HCT116 (cell line): ENCODE results near the gene KNSTRN. TPM values are rescaled to one million over a fixed set of nuclear protein-coding genes. Genes with fewer than 3 reads are reported as not detected.

Experiments used
- ATAC-seq: fragments of 200-7000 bp; cut with Tn5 transposase; 2 replicates; pipeline ENCODE4 v1.9.1; 2020; ENCODE audit warnings: mild to moderate bottlenecking, moderate library complexity
- BruUV-seq: library from RNA; stranded (reverse); fragments of 400-500 nt; replicated peaks from 2 replicates; lab custom pipeline; 2021; lab: Mats Ljungman, UMichigan
- CTCF ChIA-PET: fragments of 300-600 bp; sonication (Branson Sonifier 250); formaldehyde crosslinking; loops from one replicate; lab custom pipeline; 2021; ENCODE audit warnings: antibody characterized with exemption; lab: Charles Lee
- POLR2A ChIA-PET: fragments of 300-600, 350-600 bp; sonication (Branson Sonifier 250); formaldehyde crosslinking; loops from one replicate; lab custom pipeline; 2021; ENCODE audit warnings: antibody characterized with exemption; lab: Charles Lee
- RAD21 ChIA-PET, 2 experiments: fragments of 300-600 bp; sonication (Branson Sonifier 250); formaldehyde crosslinking; loops; one replicate each; lab custom pipeline; 2023; ENCODE audit warnings: low total read pairs in 2 of 2; ENCODE audit not compliant: uncharacterized antibody in 2 of 2, unreplicated experiment in 2 of 2, low non-redundant PET in 1 of 2; lab: Charles Lee
- DNase-seq: peaks from one replicate; pipeline ENCODE4 v3.0.0-alpha.2; 2010; ENCODE audit warnings: low read depth, low spot score
- H2AFZ ChIP-seq: fragments of 200-600 bp; shearing (Covaris generic), sonication (generic); 2 replicates; pipeline ENCODE4 v1.6.1; 2017; ENCODE audit warnings: low read depth, mixed run types, mixed read lengths, antibody characterized with exemption, low read length; ENCODE audit not compliant: poor library complexity, severe bottlenecking
- H3K27ac ChIP-seq: 2 replicates; pipeline ENCODE4 v1.5.1; 2012; ENCODE audit warnings: low read depth, low read length
- H3K27me3 ChIP-seq: fragments of 200-600 bp; sonication (generic); 2 replicates; pipeline ENCODE4 v1.6.1; 2016; ENCODE audit warnings: mixed run types, low read length, mixed read lengths; ENCODE audit not compliant: insufficient read depth
- H3K36me3 ChIP-seq, 2 experiments: fragments of 200-500 bp in 1 of 2; fragments of 200-600 bp in 1 of 2; sonication (Bioruptor generic) in 1 of 2; sonication (generic) in 1 of 2; 2 replicates each; pipeline versions ENCODE4 v1.5.1 to v1.6.1; 2014 to 2016; ENCODE audit warnings: low read length in 2 of 2, inconsistent platforms in 1 of 2, mixed read lengths in 1 of 2, mixed run types in 1 of 2; ENCODE audit not compliant: insufficient read depth in 2 of 2, control insufficient read depth in 1 of 2
- H3K4me1 ChIP-seq, 2 experiments: fragments of 200-600 bp in 1 of 2; sonication (generic) in 1 of 2; 2 replicates each; pipeline versions ENCODE4 v1.5.1 to v1.6.1; 2012 to 2017; ENCODE audit warnings: low read length in 2 of 2, inconsistent platforms in 1 of 2, mild to moderate bottlenecking in 1 of 2, mixed read lengths in 1 of 2, mixed run types in 1 of 2, moderate library complexity in 1 of 2; ENCODE audit not compliant: insufficient read depth in 2 of 2, control insufficient read depth in 1 of 2
- H3K4me2 ChIP-seq: fragments of 200-600 bp; sonication (generic); 2 replicates; pipeline ENCODE4 v1.6.1; 2017; ENCODE audit warnings: mixed run types, low read length, mixed read lengths
- H3K4me3 ChIP-seq, 2 experiments: fragments of 200-600 bp in 1 of 2; sonication (generic) in 1 of 2; replicated peaks in 1 of 2; 2 replicates each; pipeline ENCODE4 v1.5.1; 2011 to 2016; ENCODE audit warnings: low read length in 2 of 2, control low read depth in 1 of 2, low read depth in 1 of 2, mild to moderate bottlenecking in 1 of 2, mixed read lengths in 1 of 2, mixed run types in 1 of 2
- H3K79me2 ChIP-seq: fragments of 200-600 bp; sonication (generic); 2 replicates; pipeline ENCODE4 v1.6.1; 2017; ENCODE audit warnings: mild to moderate bottlenecking, mixed run types, low read length, moderate library complexity, mixed read lengths; ENCODE audit not compliant: insufficient read depth
- H3K9ac ChIP-seq: fragments of 200-600 bp; sonication (generic); 2 replicates; pipeline ENCODE4 v1.6.1; 2016; ENCODE audit warnings: low read length, mixed read lengths
- H3K9me2 ChIP-seq: fragments of 200-600 bp; sonication (generic), shearing (Covaris generic); 2 replicates; pipeline ENCODE4 v1.6.1; 2017; ENCODE audit warnings: mixed run types, mild to moderate bottlenecking, moderate library complexity; ENCODE audit not compliant: insufficient read depth
- H3K9me3 ChIP-seq, 2 experiments: fragments of 200-500 bp in 1 of 2; fragments of 200-600 bp in 1 of 2; sonication (Bioruptor generic) in 1 of 2; sonication (generic) in 1 of 2; 2 replicates each; pipeline ENCODE4 v1.6.1; 2014 to 2017; ENCODE audit warnings: low read length in 2 of 2, mixed read lengths in 2 of 2, inconsistent platforms in 1 of 2, low read depth in 1 of 2, mild to moderate bottlenecking in 1 of 2, mixed run types in 1 of 2, moderate library complexity in 1 of 2; ENCODE audit not compliant: control insufficient read depth in 1 of 2, insufficient read depth in 1 of 2
- H4K20me1 ChIP-seq: fragments of 200-600 bp; sonication (generic), shearing (Covaris generic); 2 replicates; pipeline ENCODE4 v1.6.1; 2017; ENCODE audit warnings: mixed run types, mild to moderate bottlenecking, moderate library complexity; ENCODE audit not compliant: insufficient read depth
- CTCF ChIP-seq, 3 experiments: fragments of 200-600 bp in 1 of 3; sonication (generic) in 1 of 3; IDR thresholded peaks in 2 of 3; conservative IDR thresholded peaks in 1 of 3; 2 replicates each; pipeline ENCODE4 v1.5.1; 2012 to 2017; ENCODE audit warnings: low read depth in 2 of 3, low read length in 2 of 3, antibody characterized with exemption in 1 of 3, borderline replicate concordance in 1 of 3, control low read depth in 1 of 3, mild to moderate bottlenecking in 1 of 3, mixed read lengths in 1 of 3, mixed run types in 1 of 3, moderate library complexity in 1 of 3; ENCODE audit not compliant: insufficient read depth in 1 of 3
- EZH2phosphoT487 ChIP-seq: fragments of 200-600 bp; IDR thresholded peaks from 2 replicates; pipeline ENCODE4 v1.6.1; 2018; ENCODE audit warnings: antibody characterized with exemption, borderline replicate concordance
- intact Hi-C: fragments of 100-400 bp; cut with micrococcal nuclease; formaldehyde crosslinking; loops from 2 replicates; pipeline ENCODE4 v1.10.0; 2022
- total RNA-seq: library from RNA; stranded (reverse); gene quantifications from one replicate; pipeline ENCODE4 v1.2.1, GENCODE V29; 2021; ENCODE audit not compliant: unreplicated experiment
- TF ChIP-seq, protein P1 (sequence below): IDR thresholded peaks from 2 replicates; pipeline ENCODE4 v1.6.1; 2012; ENCODE audit warnings: low read depth

KNSTRN gene
- total RNA-seq, 1 experiment from 2014 or later: 84.1 TPM

GRCh38 chr15:40334541-40334940 is 48.0 kb upstream of the KNSTRN start:
- Histone ChIP-seq H4K20me1 (no peaks in the 10 kb centered on the region), H3K27ac (no peak overlapping the region), H3K4me2 (no peak overlapping the region), H3K4me1 (peaks cover 22 to 25% of the 10 kb centered on the region in 2 experiments), H3K9me3 (no peaks in the 10 kb centered on the region), H3K36me3 (peaks cover 0 to 7% of the 10 kb centered on the region in 2 experiments; a peak in 1 of 4 replicates), H3K9ac (no peak overlapping the region), H3K27me3 (no peaks in the 10 kb centered on the region), H3K79me2 (peaks cover under 1% of the 10 kb centered on the region; the same call in 1 of the 2 replicates), H2AFZ (no peak overlapping the region), H3K4me3 (no peak overlapping the region), H3K9me2 (no peaks in the 10 kb centered on the region)
- BruUV-seq: no TSS peak
- RAD21 ChIA-PET: no interaction called here
- intact Hi-C loops: no loop called here
- ATAC-seq (no peak), DNase-seq (no peak)
- no peak for TF ChIP-seq CTCF (IDR thresholded peaks at IDR 0.05 in 2 of 3, conservative IDR thresholded peaks at IDR 0.05 in 1 of 3; ENCODE audit: borderline replicate concordance in 1 of 3, insufficient read depth in 1 of 3, low read depth in 2 of 3, low read length in 2 of 3)
- no peak for TF ChIP-seq EZH2phosphoT487
- TF ChIP-seq, protein P1, sequence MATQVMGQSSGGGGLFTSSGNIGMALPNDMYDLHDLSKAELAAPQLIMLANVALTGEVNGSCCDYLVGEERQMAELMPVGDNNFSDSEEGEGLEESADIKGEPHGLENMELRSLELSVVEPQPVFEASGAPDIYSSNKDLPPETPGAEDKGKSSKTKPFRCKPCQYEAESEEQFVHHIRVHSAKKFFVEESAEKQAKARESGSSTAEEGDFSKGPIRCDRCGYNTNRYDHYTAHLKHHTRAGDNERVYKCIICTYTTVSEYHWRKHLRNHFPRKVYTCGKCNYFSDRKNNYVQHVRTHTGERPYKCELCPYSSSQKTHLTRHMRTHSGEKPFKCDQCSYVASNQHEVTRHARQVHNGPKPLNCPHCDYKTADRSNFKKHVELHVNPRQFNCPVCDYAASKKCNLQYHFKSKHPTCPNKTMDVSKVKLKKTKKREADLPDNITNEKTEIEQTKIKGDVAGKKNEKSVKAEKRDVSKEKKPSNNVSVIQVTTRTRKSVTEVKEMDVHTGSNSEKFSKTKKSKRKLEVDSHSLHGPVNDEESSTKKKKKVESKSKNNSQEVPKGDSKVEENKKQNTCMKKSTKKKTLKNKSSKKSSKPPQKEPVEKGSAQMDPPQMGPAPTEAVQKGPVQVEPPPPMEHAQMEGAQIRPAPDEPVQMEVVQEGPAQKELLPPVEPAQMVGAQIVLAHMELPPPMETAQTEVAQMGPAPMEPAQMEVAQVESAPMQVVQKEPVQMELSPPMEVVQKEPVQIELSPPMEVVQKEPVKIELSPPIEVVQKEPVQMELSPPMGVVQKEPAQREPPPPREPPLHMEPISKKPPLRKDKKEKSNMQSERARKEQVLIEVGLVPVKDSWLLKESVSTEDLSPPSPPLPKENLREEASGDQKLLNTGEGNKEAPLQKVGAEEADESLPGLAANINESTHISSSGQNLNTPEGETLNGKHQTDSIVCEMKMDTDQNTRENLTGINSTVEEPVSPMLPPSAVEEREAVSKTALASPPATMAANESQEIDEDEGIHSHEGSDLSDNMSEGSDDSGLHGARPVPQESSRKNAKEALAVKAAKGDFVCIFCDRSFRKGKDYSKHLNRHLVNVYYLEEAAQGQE: no peak
- POLR2A ChIA-PET: no interaction called here
- CTCF ChIA-PET: no interaction called here
